GM18505 (cell line): ENCODE results near the gene HSFX4.

Source experiments
- ATAC-seq: cut with Tn5 transposase; IDR thresholded peaks from one replicate; pipeline ENCODE4 v1.9.1; 2021; ENCODE audit not compliant: unreplicated experiment
- POLR2A ChIP-seq: IDR thresholded peaks from 4 replicates; pipeline ENCODE4 v1.6.1; 2011; ENCODE audit warnings: borderline replicate concordance; ENCODE audit not compliant: insufficient read depth, insufficient read length; ENCODE audit errors: extremely low read depth

The HSFX4 gene

DNA sequence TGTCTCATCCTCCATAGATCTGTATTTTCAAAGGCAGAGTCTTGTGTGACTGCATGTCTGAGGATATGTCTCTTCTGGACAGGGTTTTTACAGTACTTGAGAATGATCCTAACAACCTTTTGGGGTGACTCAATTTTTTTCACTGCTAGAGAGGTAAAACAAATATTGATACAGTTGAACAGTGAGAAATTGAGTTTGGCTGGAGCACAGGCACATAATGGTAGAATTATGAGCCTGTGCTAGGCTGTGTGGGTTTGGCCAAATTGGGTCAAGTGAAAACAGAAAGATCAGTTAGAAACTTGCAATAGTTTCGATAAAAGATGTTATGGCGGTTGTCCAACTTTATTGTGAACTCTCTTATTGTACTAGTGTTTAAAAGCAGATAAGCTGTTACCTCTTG, 32.2 kb downstream of the HSFX4 start:
- no peak for TF ChIP-seq POLR2A
- ATAC-seq = no peak

- TF ChIP-seq POLR2A = no peak
- no peak for ATAC-seq
Measured at GRCh38 chrX:149962010-149962409, 32.6 kb downstream of the HSFX4 start.

- TF ChIP-seq POLR2A = no peak
- ATAC-seq = peak; percentile 91
Measured at GRCh38 chrX:149962859-149963757, 33.7 kb downstream of the HSFX4 start.

DNA sequence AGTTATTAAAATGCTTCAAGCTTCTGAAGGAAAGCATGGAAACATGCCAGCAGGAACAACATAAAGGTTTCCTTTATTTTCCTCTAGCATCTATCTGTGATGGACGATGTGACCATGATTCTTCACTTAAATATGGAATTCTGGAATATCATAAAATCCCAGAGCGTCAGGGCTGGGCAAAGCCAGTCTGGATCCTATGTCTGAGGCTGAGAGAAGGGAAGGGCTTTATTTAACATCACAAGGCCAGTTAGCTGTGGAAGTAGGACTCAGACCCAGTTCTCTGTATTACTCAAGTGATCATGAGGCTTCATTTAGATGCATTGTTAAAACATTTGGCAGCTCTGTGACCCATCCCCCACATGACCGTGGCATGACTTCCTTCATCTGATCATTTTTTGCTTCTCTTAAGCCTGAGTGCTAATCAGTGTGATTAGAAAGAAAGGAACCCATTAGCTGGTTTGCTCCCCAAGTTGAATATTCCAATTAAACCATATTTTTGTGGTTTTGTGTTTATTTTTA, 49.8 kb downstream of the HSFX4 start:
- ATAC-seq = no peak
- TF ChIP-seq POLR2A = no peak
